MM.1S (cell line): ENCODE measurements around the gene SRPK2.
"Not testable (repeated sequence)": the region's sequence is repeated elsewhere in the genome, so short reads cannot be mapped to it uniquely, and the experiment has no call there.

ENCODE experiments used
- DNase-seq: peaks from one replicate; pipeline ENCODE4 v3.0.0-alpha.2; 2015
- H2AFZ ChIP-seq: fragments of 300-600 bp; sonication (generic); 2 replicates; pipeline ENCODE4 v1.6.0; 2016; ENCODE audit warnings: antibody characterized with exemption, low read length
- H3F3A ChIP-seq: fragments of 300-600 bp; sonication (generic); 2 replicates; pipeline ENCODE4 v1.6.1; 2016; ENCODE audit warnings: mild to moderate bottlenecking, antibody characterized with exemption, low read length, moderate library complexity, mixed read lengths; ENCODE audit not compliant: insufficient read depth
- H3K27ac ChIP-seq: fragments of 300-600 bp; sonication (generic); 2 replicates; pipeline ENCODE4 v1.5.1; 2016; ENCODE audit warnings: mild to moderate bottlenecking, low read length
- H3K27me3 ChIP-seq: fragments of 300-600 bp; sonication (generic); replicated peaks from 2 replicates; pipeline ENCODE4 v1.6.0; 2016; ENCODE audit warnings: low read length; ENCODE audit not compliant: insufficient read depth
- H3K36me3 ChIP-seq: fragments of 300-600 bp; sonication (generic); replicated peaks from 2 replicates; pipeline ENCODE4 v1.6.1; 2016; ENCODE audit warnings: mild to moderate bottlenecking, low read length, mixed read lengths; ENCODE audit not compliant: insufficient read depth
- H3K4me1 ChIP-seq: fragments of 300-600 bp; sonication (generic); 2 replicates; pipeline ENCODE4 v1.6.1; 2016; ENCODE audit warnings: low read length, mixed read lengths
- H3K4me2 ChIP-seq: fragments of 300-600 bp; sonication (generic); 2 replicates; pipeline ENCODE4 v1.6.0; 2016; ENCODE audit warnings: low read depth, low read length
- H3K4me3 ChIP-seq: fragments of 300-600 bp; sonication (generic); 2 replicates; pipeline ENCODE4 v1.5.1; 2016; ENCODE audit warnings: low read length, mixed read lengths
- H3K79me2 ChIP-seq: fragments of 300-600 bp; sonication (generic); 2 replicates; pipeline ENCODE4 v1.6.1; 2016; ENCODE audit warnings: mixed run types, low read length, mixed read lengths
- H3K9ac ChIP-seq: fragments of 300-600 bp; sonication (generic); 2 replicates; pipeline ENCODE4 v1.6.1; 2016; ENCODE audit warnings: low read length, mixed read lengths
- H3K9me2 ChIP-seq: fragments of 300-600 bp; sonication (generic); replicated peaks from 2 replicates; pipeline ENCODE4 v1.6.1; 2016; ENCODE audit warnings: mild to moderate bottlenecking, low read length, mixed read lengths; ENCODE audit not compliant: insufficient read depth
- H3K9me3 ChIP-seq: fragments of 300-600 bp; sonication (generic); replicated peaks from 2 replicates; pipeline ENCODE4 v1.6.1; 2016; ENCODE audit warnings: mild to moderate bottlenecking, low read length, mixed read lengths; ENCODE audit not compliant: insufficient read depth
- H4K20me1 ChIP-seq: fragments of 300-600 bp; sonication (generic); 2 replicates; pipeline ENCODE4 v1.6.1; 2016; ENCODE audit warnings: mild to moderate bottlenecking, low read length, moderate library complexity, mixed read lengths; ENCODE audit not compliant: insufficient read depth
- CTCF ChIP-seq: fragments of 300-600 bp; sonication (generic); IDR thresholded peaks from 2 replicates; pipeline ENCODE4 v1.5.1; 2016; ENCODE audit warnings: antibody characterized with exemption, low read length, mixed read lengths
- EZH2 ChIP-seq: fragments of 300-600 bp; sonication (generic); optimal IDR thresholded peaks from 2 replicates; pipeline ENCODE3; 2017; ENCODE audit warnings: low read depth, mild to moderate bottlenecking, antibody characterized with exemption, low read length, mixed read lengths
- EZH2phosphoT487 ChIP-seq: fragments of 300-600 bp; sonication (generic); IDR thresholded peaks from 2 replicates; pipeline ENCODE4 v1.6.1; 2018; ENCODE audit warnings: antibody characterized with exemption, low read length

Gene SRPK2

GRCh38 chr7:105264707-105265106 is 124.0 kb downstream of the SRPK2 start:
- H3K36me3 ChIP-seq = no peaks in the 10 kb centered on the region
- no peak for TF ChIP-seq EZH2phosphoT487
- no peak for TF ChIP-seq EZH2
- no peak for TF ChIP-seq CTCF
- H3K79me2 ChIP-seq = peaks cover 92% of the 10 kb centered on the region
- H2AFZ ChIP-seq = no peak overlapping the region
- H3K4me3 ChIP-seq = no peak overlapping the region
- H3K27me3 ChIP-seq = no peaks in the 10 kb centered on the region
- no peak overlapping the region for H3K4me2 ChIP-seq
- H3F3A ChIP-seq = peaks cover 18% of the 10 kb centered on the region
- H3K9me3 ChIP-seq = no peaks in the 10 kb centered on the region
- peaks cover 17% of the 10 kb centered on the region for H3K4me1 ChIP-seq
- no peak for DNase-seq
- H3K9ac ChIP-seq = no peak overlapping the region
- no peaks in the 10 kb centered on the region for H3K9me2 ChIP-seq
- no peaks in the 10 kb centered on the region for H4K20me1 ChIP-seq
- no peak overlapping the region for H3K27ac ChIP-seq

- no peaks in the 10 kb centered on the region for H3K36me3 ChIP-seq
- DNase-seq = no peak
- H3K27ac ChIP-seq = no peak overlapping the region
- no peak overlapping the region for H3K9ac ChIP-seq
- H3K4me2 ChIP-seq = no peak overlapping the region
- no peaks in the 10 kb centered on the region; the same call in 1 of the 2 replicates for H4K20me1 ChIP-seq
- H3K79me2 ChIP-seq = peaks cover 86% of the 10 kb centered on the region
- H3K4me1 ChIP-seq = peaks cover 30% of the 10 kb centered on the region
- H3K4me3 ChIP-seq = no peak overlapping the region
- TF ChIP-seq CTCF (no peak), EZH2phosphoT487 (no peak), EZH2 (no peak)
- no peak overlapping the region for H2AFZ ChIP-seq
- H3K9me3 ChIP-seq = no peaks in the 10 kb centered on the region
- H3K27me3 ChIP-seq = no peaks in the 10 kb centered on the region
- peaks cover 13% of the 10 kb centered on the region for H3F3A ChIP-seq
- H3K9me2 ChIP-seq = no peaks in the 10 kb centered on the region
Measured at GRCh38 chr7:105261689-105262088, 127.0 kb downstream of the SRPK2 start.

GRCh38 chr7:105260201-105260871 is 128.4 kb downstream of the SRPK2 start:
- peaks cover 86% of the 10 kb centered on the region for H3K79me2 ChIP-seq
- not testable (repeated sequence) for H3K9ac ChIP-seq, H3K9me3 ChIP-seq, H3K27ac ChIP-seq, H2AFZ ChIP-seq, H3K36me3 ChIP-seq, H3K4me2 ChIP-seq, H3K4me3 ChIP-seq, H3K9me2 ChIP-seq, H4K20me1 ChIP-seq, H3K27me3 ChIP-seq, DNase-seq
- H3K4me1 ChIP-seq = peaks cover 28% of the 10 kb centered on the region
- peaks cover 13% of the 10 kb centered on the region for H3F3A ChIP-seq

GRCh38 chr7:105258919-105259318 is 129.8 kb downstream of the SRPK2 start:
- not testable (repeated sequence) for H3K27me3 ChIP-seq, H3K9ac ChIP-seq, DNase-seq, H3K36me3 ChIP-seq, H4K20me1 ChIP-seq, H2AFZ ChIP-seq, H3K9me2 ChIP-seq, H3K4me3 ChIP-seq, H3K4me2 ChIP-seq, H3K27ac ChIP-seq, H3K9me3 ChIP-seq
- H3K4me1 ChIP-seq = peaks cover 28% of the 10 kb centered on the region
- peaks cover 13% of the 10 kb centered on the region for H3F3A ChIP-seq
- H3K79me2 ChIP-seq = peaks cover 86% of the 10 kb centered on the region
